ENCODE measurements around the gene SLAIN2.

DNA sequence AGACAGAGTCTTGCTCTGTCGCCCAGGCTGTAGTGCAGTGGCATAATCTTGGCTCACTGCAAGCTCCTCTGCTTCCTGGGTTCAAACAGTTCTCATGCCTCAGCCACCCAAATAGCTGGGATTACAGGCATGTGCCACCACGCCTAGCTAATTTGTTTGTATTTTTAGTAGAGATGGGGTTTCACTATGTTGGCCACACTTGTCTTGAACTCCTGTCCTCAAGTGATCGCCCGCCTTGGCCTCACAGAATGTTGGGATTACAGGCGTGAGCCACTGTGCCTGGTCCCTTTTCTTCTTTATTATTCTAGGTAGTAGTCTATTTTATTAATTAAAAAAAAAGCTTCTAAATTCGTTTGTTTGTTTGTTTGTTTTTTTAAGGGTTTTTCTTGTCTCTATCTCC lies 59.1 kb downstream of the SLAIN2 start:
- TF ChIP-seq, protein P1, sequence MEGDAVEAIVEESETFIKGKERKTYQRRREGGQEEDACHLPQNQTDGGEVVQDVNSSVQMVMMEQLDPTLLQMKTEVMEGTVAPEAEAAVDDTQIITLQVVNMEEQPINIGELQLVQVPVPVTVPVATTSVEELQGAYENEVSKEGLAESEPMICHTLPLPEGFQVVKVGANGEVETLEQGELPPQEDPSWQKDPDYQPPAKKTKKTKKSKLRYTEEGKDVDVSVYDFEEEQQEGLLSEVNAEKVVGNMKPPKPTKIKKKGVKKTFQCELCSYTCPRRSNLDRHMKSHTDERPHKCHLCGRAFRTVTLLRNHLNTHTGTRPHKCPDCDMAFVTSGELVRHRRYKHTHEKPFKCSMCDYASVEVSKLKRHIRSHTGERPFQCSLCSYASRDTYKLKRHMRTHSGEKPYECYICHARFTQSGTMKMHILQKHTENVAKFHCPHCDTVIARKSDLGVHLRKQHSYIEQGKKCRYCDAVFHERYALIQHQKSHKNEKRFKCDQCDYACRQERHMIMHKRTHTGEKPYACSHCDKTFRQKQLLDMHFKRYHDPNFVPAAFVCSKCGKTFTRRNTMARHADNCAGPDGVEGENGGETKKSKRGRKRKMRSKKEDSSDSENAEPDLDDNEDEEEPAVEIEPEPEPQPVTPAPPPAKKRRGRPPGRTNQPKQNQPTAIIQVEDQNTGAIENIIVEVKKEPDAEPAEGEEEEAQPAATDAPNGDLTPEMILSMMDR (IDR thresholded peaks at IDR 0.05) = no peak
- no peak for TF ChIP-seq POLR2AphosphoS5 (IDR thresholded peaks at IDR 0.05)
- TF ChIP-seq POLR2A (IDR thresholded peaks at IDR 0.05) = no peak
- no peak for TF ChIP-seq EP300 (IDR thresholded peaks at IDR 0.05; ENCODE audit: low read depth)

All from transverse colon (tissue), 4 donors.